ENCODE data around the gene GAS7. TPM values are rescaled to one million over a fixed set of nuclear protein-coding genes. Genes with fewer than 3 reads are reported as not detected.

GAS7 gene
- total RNA-seq, 1 donor from 2014 or later = 50.6 TPM

GRCh38 chr17:10156077-10156435, 42.4 kb downstream of the GAS7 start:
- Histone ChIP-seq H3K27ac (peak overlapping the region; percentile 73), H3K4me3 (no peak overlapping the region), H3K27me3 (no peaks in the 10 kb centered on the region), H3K9me3 (no peaks in the 10 kb centered on the region), H3K4me1 (peaks cover 10% of the 10 kb centered on the region), H3K36me3 (no peaks in the 10 kb centered on the region)
- ATAC-seq (no peak), DNase-seq (no peak)
- TF ChIP-seq, protein P1, sequence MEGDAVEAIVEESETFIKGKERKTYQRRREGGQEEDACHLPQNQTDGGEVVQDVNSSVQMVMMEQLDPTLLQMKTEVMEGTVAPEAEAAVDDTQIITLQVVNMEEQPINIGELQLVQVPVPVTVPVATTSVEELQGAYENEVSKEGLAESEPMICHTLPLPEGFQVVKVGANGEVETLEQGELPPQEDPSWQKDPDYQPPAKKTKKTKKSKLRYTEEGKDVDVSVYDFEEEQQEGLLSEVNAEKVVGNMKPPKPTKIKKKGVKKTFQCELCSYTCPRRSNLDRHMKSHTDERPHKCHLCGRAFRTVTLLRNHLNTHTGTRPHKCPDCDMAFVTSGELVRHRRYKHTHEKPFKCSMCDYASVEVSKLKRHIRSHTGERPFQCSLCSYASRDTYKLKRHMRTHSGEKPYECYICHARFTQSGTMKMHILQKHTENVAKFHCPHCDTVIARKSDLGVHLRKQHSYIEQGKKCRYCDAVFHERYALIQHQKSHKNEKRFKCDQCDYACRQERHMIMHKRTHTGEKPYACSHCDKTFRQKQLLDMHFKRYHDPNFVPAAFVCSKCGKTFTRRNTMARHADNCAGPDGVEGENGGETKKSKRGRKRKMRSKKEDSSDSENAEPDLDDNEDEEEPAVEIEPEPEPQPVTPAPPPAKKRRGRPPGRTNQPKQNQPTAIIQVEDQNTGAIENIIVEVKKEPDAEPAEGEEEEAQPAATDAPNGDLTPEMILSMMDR (IDR thresholded peaks at IDR 0.05) = no peak
- intact Hi-C loops (cut with DNase I) = no loop called here

DNA sequence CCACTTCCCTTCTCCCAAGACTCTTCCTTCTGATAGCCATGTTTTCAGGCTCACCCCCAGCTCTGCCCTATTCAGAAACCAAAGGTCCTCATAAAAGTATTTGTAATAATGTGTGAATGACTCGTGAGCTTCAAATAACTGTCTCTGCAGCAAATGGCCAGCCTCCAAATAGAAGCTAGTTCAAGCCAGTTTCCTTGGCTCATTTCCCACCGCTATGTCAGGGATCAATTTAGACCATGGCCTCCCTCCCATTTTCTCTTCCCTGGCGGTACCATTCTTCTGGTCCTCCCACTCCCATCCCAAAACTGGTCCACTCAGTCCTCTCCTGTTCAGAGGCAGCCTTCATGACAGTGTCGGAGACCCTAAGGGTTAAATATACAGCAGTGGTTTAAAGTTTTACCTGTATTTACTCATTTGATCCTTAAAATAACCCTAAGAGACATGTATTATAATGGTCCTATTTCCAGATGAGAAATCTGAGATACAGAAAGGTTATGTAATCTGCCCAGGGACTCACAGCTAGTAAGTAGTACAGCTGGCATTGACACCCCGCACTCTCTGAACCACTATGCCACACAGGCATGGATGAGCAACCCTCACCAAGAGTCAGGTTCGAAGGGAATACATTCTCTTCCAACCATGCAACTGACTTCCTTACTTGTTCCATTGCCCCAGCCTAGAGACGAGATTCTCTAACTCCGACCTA, 42.9 kb downstream of the GAS7 start:
- intact Hi-C loops (cut with DNase I) = no loop called here

GRCh38 chr17:10151667-10152496, 46.5 kb downstream of the GAS7 start:
- H3K9me3 ChIP-seq = no peaks in the 10 kb centered on the region
- DNase-seq (peak; percentile 57), ATAC-seq (peak; percentile 81)
- no peaks in the 10 kb centered on the region for H3K27me3 ChIP-seq
- TF ChIP-seq, protein P1 (IDR thresholded peaks at IDR 0.05) = no peak
- H3K27ac ChIP-seq = peak overlapping the region; percentile 9
- no peak overlapping the region for H3K4me3 ChIP-seq
- intact Hi-C loops (cut with DNase I) = no loop called here
- H3K36me3 ChIP-seq = no peaks in the 10 kb centered on the region
- peaks cover 16% of the 10 kb centered on the region for H3K4me1 ChIP-seq

More for the DNA sequence above, 42.9 kb downstream of the GAS7 start:
- TF ChIP-seq, protein P1 (IDR thresholded peaks at IDR 0.05) = no peak
- H3K4me3 ChIP-seq = no peak overlapping the region
- no peaks in the 10 kb centered on the region for H3K27me3 ChIP-seq
- DNase-seq (no peak), ATAC-seq (no peak)
- peaks cover 12% of the 10 kb centered on the region for H3K4me1 ChIP-seq
- no peaks in the 10 kb centered on the region for H3K36me3 ChIP-seq
- H3K27ac ChIP-seq = peak overlapping the region; percentile 73
- no peaks in the 10 kb centered on the region for H3K9me3 ChIP-seq

DNA sequence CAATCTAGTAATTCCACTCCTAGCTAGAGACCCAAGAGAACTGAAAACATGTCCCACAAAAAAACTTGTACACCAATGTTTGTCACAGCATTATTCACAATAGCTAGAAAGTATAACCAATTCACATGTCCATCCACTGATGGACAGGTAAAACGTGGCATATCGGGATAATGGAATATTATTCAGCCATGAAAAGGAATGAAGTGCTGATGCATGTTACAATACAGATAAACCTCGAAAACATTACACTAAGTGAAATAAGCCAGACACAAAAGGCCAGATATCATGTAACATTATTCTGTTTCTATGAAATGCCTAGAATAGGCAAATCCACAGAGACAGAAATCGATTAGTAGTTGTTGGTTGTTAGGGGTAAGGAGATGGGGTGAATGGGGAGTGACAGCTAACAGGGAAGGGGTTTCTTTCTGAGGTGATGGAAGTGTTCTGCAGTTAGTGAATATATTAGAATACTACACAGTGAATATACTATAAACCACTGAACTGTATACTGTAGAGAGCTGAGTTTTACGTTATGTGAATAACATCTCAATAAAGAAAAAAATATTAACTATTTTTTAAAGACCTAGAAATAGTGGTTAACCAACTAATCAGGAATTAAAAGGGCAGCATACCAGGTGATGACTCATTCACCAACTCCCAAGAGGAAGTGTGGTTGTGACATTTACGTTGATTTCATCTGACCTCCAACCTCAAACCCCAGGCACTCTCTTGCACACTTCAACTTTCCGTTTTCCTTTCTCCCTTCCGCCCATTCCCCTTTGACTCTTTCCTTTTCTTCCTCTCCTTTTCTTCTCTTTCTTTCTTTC, 48.6 kb downstream of the GAS7 start:
- intact Hi-C loops (cut with DNase I) = no loop called here
- no peak overlapping the region for H3K27ac ChIP-seq
- H3K4me3 ChIP-seq = no peak overlapping the region
- no peaks in the 10 kb centered on the region for H3K36me3 ChIP-seq
- DNase-seq (no peak), ATAC-seq (peak; percentile 71)
- H3K4me1 ChIP-seq = peaks cover 7% of the 10 kb centered on the region
- H3K9me3 ChIP-seq = no peaks in the 10 kb centered on the region
- TF ChIP-seq, protein P1 (IDR thresholded peaks at IDR 0.05) = no peak
- no peaks in the 10 kb centered on the region for H3K27me3 ChIP-seq

DNA sequence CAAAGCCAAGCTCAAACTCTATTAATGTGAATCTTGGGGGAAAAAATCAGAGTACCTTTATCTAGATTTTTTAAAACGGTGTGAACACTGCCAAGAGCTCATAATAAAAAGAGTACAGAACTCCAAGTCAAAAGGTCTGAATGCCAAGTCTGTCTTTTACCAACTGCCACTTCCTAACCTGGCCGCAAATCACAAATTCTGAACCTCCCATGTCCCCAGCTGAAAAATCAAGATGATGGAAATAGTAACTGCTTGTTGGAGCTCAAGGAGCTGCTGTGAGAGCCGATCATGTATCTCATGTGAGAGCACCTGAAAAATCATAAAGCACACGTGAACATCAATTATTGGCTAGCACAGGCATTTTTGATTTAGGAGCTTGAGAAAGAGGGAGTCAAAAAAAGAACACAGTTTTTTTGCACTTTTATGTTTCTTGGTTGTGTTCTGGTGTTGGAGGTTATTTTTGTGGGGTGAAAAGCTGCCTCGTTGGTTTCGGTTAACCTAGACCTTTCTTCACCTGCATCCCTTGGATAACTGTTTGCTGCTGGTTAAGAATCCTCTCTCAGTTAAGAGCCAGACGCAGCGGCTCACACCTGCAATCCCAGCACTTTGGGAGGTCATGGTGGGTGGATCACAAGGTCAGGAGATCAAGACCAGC, 50.5 kb downstream of the GAS7 start:
- Histone ChIP-seq H3K4me3 (no peak overlapping the region), H3K27ac (no peak overlapping the region), H3K9me3 (no peaks in the 10 kb centered on the region), H3K4me1 (peaks cover 7% of the 10 kb centered on the region), H3K36me3 (no peaks in the 10 kb centered on the region), H3K27me3 (no peaks in the 10 kb centered on the region)
- ATAC-seq (no peak), DNase-seq (no peak)
- TF ChIP-seq, protein P1 (IDR thresholded peaks at IDR 0.05) = no peak
- intact Hi-C loops (cut with DNase I) = no loop called here
